ENCODE data around the gene NEDD4.

DNA sequence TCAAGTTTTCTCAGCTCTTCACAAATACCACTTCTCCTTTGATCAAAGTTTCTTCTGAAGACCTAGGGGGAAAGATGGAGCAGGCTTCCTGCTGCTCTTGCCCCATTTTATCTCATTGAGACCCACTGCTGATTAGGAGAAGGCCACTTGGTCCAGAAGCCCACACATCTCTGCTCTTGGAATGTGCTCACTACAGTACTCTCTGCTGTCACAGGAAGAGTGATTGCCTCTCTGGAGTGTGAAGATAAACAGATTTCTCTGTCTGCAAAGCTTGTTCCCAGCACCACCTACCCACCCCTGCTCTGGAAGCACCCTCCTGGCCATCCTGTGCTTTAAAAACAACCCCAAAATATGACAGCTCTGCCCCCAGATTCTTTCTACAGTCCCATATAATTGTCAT lies 209.1 kb downstream of the NEDD4 start:
- TF ChIP-seq, protein P1, sequence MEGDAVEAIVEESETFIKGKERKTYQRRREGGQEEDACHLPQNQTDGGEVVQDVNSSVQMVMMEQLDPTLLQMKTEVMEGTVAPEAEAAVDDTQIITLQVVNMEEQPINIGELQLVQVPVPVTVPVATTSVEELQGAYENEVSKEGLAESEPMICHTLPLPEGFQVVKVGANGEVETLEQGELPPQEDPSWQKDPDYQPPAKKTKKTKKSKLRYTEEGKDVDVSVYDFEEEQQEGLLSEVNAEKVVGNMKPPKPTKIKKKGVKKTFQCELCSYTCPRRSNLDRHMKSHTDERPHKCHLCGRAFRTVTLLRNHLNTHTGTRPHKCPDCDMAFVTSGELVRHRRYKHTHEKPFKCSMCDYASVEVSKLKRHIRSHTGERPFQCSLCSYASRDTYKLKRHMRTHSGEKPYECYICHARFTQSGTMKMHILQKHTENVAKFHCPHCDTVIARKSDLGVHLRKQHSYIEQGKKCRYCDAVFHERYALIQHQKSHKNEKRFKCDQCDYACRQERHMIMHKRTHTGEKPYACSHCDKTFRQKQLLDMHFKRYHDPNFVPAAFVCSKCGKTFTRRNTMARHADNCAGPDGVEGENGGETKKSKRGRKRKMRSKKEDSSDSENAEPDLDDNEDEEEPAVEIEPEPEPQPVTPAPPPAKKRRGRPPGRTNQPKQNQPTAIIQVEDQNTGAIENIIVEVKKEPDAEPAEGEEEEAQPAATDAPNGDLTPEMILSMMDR (IDR thresholded peaks at IDR 0.05 in 2 of 3, conservative IDR thresholded peaks at IDR 0.05 in 1 of 3; ENCODE audit: control insufficient read depth in 2 of 3, extremely low read depth in 1 of 3, insufficient read depth in 1 of 3, low read depth in 3 of 3, low read length in 3 of 3), result no peak
- TF ChIP-seq EZH2 (IDR thresholded peaks at IDR 0.05; ENCODE audit: borderline replicate concordance, control insufficient read depth, low read depth, low read length) (no peak), SUPT20H (IDR thresholded peaks at IDR 0.05; ENCODE audit: borderline replicate concordance, control insufficient read depth, low read depth, low read length) (no peak), JUNB (IDR thresholded peaks at IDR 0.05) (no peak), TAF1 (IDR thresholded peaks at IDR 0.05; ENCODE audit: borderline replicate concordance, low read depth, low read length) (no peak), YY1 (IDR thresholded peaks at IDR 0.05; ENCODE audit: low read depth, low read length) (no peak), CHD4 (IDR thresholded peaks at IDR 0.05) (no peak), GABPA (IDR thresholded peaks at IDR 0.05; ENCODE audit: low read depth) (no peak), EP300 (IDR thresholded peaks at IDR 0.05; ENCODE audit: borderline replicate concordance in 1 of 2, control insufficient read depth in 1 of 2, low read depth in 2 of 2, low read length in 2 of 2) (no peak), SMC3 (IDR thresholded peaks at IDR 0.05; ENCODE audit: borderline replicate concordance, low read length) (no peak), SUZ12 (IDR thresholded peaks at IDR 0.05; ENCODE audit: unreplicated experiment) (no peak), BCL11A (IDR thresholded peaks at IDR 0.05; ENCODE audit: low read depth, low read length) (no peak), CBFB (IDR thresholded peaks at IDR 0.05; ENCODE audit: low read depth) (no peak)
- TF ChIP-seq, protein P2, sequence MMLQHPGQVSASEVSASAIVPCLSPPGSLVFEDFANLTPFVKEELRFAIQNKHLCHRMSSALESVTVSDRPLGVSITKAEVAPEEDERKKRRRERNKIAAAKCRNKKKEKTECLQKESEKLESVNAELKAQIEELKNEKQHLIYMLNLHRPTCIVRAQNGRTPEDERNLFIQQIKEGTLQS (IDR thresholded peaks at IDR 0.05; ENCODE audit: borderline replicate concordance, extremely low read depth, low read depth, low read length), result no peak

Measured in GM12878 (cell line).